AG04449 (cell line): ENCODE results near the gene HOXA6.

ENCODE experiments used
- CTCF ChIA-PET: fragments of 350-600 bp; formaldehyde crosslinking; extraction: SDS; loops from one replicate; lab custom pipeline; 2021; ENCODE audit warnings: antibody characterized with exemption; lab: Yijun Ruan, JAX
- POLR2A ChIA-PET: fragments of 400-600, 350-600 bp; formaldehyde crosslinking; extraction: SDS; loops from one replicate; lab custom pipeline; 2020; ENCODE audit warnings: antibody characterized with exemption, inconsistent platforms; lab: Yijun Ruan, JAX
- DNase-seq: peaks from one replicate; pipeline ENCODE4 v3.0.0-alpha.2; 2010; ENCODE audit warnings: low read depth, low spot score
- H3K4me3 ChIP-seq: 2 replicates; pipeline ENCODE4 v1.5.1; 2011; ENCODE audit warnings: low read depth, mild to moderate bottlenecking, control low read depth, low read length
- TF ChIP-seq, protein P1 (sequence below): IDR thresholded peaks from one replicate; pipeline ENCODE4 v1.5.1; 2011; ENCODE audit warnings: mild to moderate bottlenecking, moderate library complexity, low read length, control low read depth, inconsistent platforms; ENCODE audit not compliant: insufficient read depth; ENCODE audit errors: missing control alignments

The HOXA6 gene

GRCh38 chr7:27117887-27118491 is 29.6 kb downstream of the HOXA6 start:
- ChIA-PET POLR2A (no interaction called here), CTCF (interaction anchor here (0.9 kb wide), 2 partner anchors 9 to 33 kb away, joined by 4 read pairs; no protein-coding TSS in a partner anchor)
- H3K4me3 ChIP-seq: no peak overlapping the region
- TF ChIP-seq, protein P1, sequence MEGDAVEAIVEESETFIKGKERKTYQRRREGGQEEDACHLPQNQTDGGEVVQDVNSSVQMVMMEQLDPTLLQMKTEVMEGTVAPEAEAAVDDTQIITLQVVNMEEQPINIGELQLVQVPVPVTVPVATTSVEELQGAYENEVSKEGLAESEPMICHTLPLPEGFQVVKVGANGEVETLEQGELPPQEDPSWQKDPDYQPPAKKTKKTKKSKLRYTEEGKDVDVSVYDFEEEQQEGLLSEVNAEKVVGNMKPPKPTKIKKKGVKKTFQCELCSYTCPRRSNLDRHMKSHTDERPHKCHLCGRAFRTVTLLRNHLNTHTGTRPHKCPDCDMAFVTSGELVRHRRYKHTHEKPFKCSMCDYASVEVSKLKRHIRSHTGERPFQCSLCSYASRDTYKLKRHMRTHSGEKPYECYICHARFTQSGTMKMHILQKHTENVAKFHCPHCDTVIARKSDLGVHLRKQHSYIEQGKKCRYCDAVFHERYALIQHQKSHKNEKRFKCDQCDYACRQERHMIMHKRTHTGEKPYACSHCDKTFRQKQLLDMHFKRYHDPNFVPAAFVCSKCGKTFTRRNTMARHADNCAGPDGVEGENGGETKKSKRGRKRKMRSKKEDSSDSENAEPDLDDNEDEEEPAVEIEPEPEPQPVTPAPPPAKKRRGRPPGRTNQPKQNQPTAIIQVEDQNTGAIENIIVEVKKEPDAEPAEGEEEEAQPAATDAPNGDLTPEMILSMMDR: no peak
- DNase-seq: no peak

- POLR2A ChIA-PET: interaction anchor here (0.6 kb wide), 1 partner anchor 18 kb away, joined by 3 read pairs; no protein-coding TSS in a partner anchor
- CTCF ChIA-PET: interaction anchor here (0.9 to 1.1 kb wide), 3 partner anchors 8 to 426 kb away, joined by 3 to 4 read pairs (median 3); no protein-coding TSS in a partner anchor
- DNase-seq: no peak
- TF ChIP-seq, protein P1: no peak
- H3K4me3 ChIP-seq: no peak overlapping the region
Observed at GRCh38 chr7:27116962-27117886, 30.4 kb downstream of the HOXA6 start.

- CTCF ChIA-PET: interaction anchor here (0.9 to 2.2 kb wide), 7 partner anchors 8 to 435 kb away, joined by 3 to 6 read pairs (median 3); no protein-coding TSS in a partner anchor
Observed at GRCh38 chr7:27116031-27116961, 31.3 kb downstream of the HOXA6 start.

GRCh38 chr7:27115221-27116026 is 32.1 kb downstream of the HOXA6 start:
- no peak for DNase-seq
- POLR2A ChIA-PET: no interaction called here
- TF ChIP-seq, protein P1: no peak
- no peak overlapping the region for H3K4me3 ChIP-seq
- CTCF ChIA-PET: interaction anchor here (0.8 to 2.2 kb wide), 6 partner anchors 11 to 434 kb away, joined by 3 to 6 read pairs (median 4); no protein-coding TSS in a partner anchor

More at GRCh38 chr7:27116031-27116961, 31.3 kb downstream of the HOXA6 start:
- no peak for DNase-seq
- H3K4me3 ChIP-seq: no peak overlapping the region
- TF ChIP-seq, protein P1: no peak
- POLR2A ChIA-PET: interaction anchor here (0.6 kb wide), 1 partner anchor 17 kb away, joined by 3 read pairs; no protein-coding TSS in a partner anchor

- POLR2A ChIA-PET: no interaction called here
- CTCF ChIA-PET: interaction anchor here (0.8 to 2.2 kb wide), 6 partner anchors 12 to 433 kb away, joined by 3 to 6 read pairs (median 3); no protein-coding TSS in a partner anchor
- TF ChIP-seq, protein P1: no peak
- no peak overlapping the region for H3K4me3 ChIP-seq
- DNase-seq: no peak
Observed at GRCh38 chr7:27114881-27115220, 32.7 kb downstream of the HOXA6 start.
